Measurements from ENCODE around the gene EPG5. TPM values are rescaled to one million over a fixed set of nuclear protein-coding genes. Genes with fewer than 3 reads are reported as not detected.
"Not testable (repeated sequence)": the region's sequence is repeated elsewhere in the genome, so short reads cannot be mapped to it uniquely, and the experiment has no call there.

The EPG5 gene
- total RNA-seq, 1 donor from 2014 or later, result 34.0 TPM

GRCh38 chr18:45995461-45995860, 28.3 kb upstream of the EPG5 start:
- H3K79me2 ChIP-seq (ENCODE audit: low read depth), result no peaks in the 10 kb centered on the region
- no peaks in the 10 kb centered on the region for H3K9me3 ChIP-seq (ENCODE audit: low read depth)
- Mint-ChIP-seq H3K9me3 (no peaks in the 10 kb centered on the region), H3K4me3 (no peak overlapping the region), H3K27ac (no peak overlapping the region), H3K4me1 (no peaks in the 10 kb centered on the region), H3K27me3 (ENCODE audit: insufficient read depth, low read depth) (peaks cover 2% of the 10 kb centered on the region), H3K36me3 (no peaks in the 10 kb centered on the region)
- no peaks in the 10 kb centered on the region for H4K20me1 ChIP-seq (ENCODE audit: low read depth)
- no peaks in the 10 kb centered on the region for H3K27me3 ChIP-seq
- no peaks in the 10 kb centered on the region for H3F3A ChIP-seq (ENCODE audit: low read depth)
- no peaks in the 10 kb centered on the region for H3K36me3 ChIP-seq
- H3K27ac ChIP-seq, result no peak overlapping the region
- no peaks in the 10 kb centered on the region for H3K4me1 ChIP-seq
- no peak for TF ChIP-seq EZH2 (IDR thresholded peaks at IDR 0.05)
- TF ChIP-seq CTCF (IDR thresholded peaks at IDR 0.05), result no peak
- TF ChIP-seq EZH2phosphoT487 (IDR thresholded peaks at IDR 0.05), result no peak
- no peak overlapping the region for H2AFZ ChIP-seq (replicated peaks)
- H3K4me2 ChIP-seq, result no peak overlapping the region
- no peak overlapping the region for H3K4me3 ChIP-seq
- DNase-seq (ENCODE audit: low spot score), result no peak
- H3K9ac ChIP-seq, result no peak overlapping the region

DNA sequence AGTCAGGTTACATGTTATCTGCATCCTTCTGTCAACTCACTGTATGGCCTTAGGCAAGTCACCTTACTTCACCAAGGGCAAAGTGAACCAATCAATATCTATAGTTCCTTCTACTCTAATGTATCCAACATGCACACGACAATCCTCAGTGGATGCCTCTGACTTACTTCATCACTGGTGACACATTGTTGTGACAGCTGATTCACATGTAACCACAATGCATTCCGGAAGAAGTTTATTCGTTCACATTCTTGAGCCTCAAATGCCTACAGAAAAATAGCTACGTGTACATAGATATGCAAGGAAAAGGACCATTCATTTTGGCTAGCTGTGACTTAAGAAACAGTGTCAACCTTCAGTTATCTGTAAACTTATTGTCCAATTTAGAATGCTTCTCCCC, 26.3 kb upstream of the EPG5 start:
- H3F3A ChIP-seq (ENCODE audit: low read depth), result no peaks in the 10 kb centered on the region
- no peaks in the 10 kb centered on the region for H3K36me3 ChIP-seq
- no peak overlapping the region for H2AFZ ChIP-seq (replicated peaks)
- no peaks in the 10 kb centered on the region for H4K20me1 ChIP-seq (ENCODE audit: low read depth)
- H3K27me3 ChIP-seq, result no peaks in the 10 kb centered on the region
- Mint-ChIP-seq H3K27me3 (ENCODE audit: insufficient read depth, low read depth) (peaks cover 2% of the 10 kb centered on the region), H3K4me1 (no peaks in the 10 kb centered on the region), H3K4me3 (no peak overlapping the region), H3K36me3 (peaks cover 4% of the 10 kb centered on the region), H3K27ac (no peak overlapping the region), H3K9me3 (no peaks in the 10 kb centered on the region)
- TF ChIP-seq EZH2 (IDR thresholded peaks at IDR 0.05) (no peak), EZH2phosphoT487 (IDR thresholded peaks at IDR 0.05) (no peak), CTCF (IDR thresholded peaks at IDR 0.05) (no peak)
- DNase-seq (ENCODE audit: low spot score), result no peak
- H3K9me3 ChIP-seq (ENCODE audit: low read depth), result no peaks in the 10 kb centered on the region
- H3K79me2 ChIP-seq (ENCODE audit: low read depth), result no peaks in the 10 kb centered on the region
- H3K4me3 ChIP-seq, result no peak overlapping the region
- H3K4me1 ChIP-seq, result no peaks in the 10 kb centered on the region
- H3K9ac ChIP-seq, result no peak overlapping the region
- no peak overlapping the region for H3K4me2 ChIP-seq
- no peak overlapping the region for H3K27ac ChIP-seq

DNA sequence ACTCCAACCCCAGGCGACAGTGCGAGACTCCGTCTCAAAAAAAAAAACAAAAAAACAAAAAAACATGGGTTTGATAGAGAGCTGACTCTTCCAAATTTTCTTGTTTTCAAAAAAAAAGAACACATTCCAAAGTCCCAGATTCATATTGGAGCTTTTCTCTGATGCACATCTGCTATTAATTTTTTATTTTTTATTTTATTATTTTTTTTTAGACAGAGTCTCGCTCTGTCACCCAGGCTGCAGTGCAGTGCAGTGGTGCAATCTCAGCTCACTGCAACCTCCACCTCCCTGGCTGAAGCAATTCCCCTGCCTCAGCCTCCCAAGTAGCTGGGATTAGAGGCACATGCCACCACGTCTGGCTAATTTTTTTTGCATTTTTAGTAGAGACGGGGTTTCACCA, 25.4 kb upstream of the EPG5 start:
- H3K27ac Mint-ChIP-seq; DNase-seq (ENCODE audit: low spot score); H3K9me3 Mint-ChIP-seq; H4K20me1 ChIP-seq (ENCODE audit: low read depth); H3K9me3 ChIP-seq (ENCODE audit: low read depth); H3K36me3 Mint-ChIP-seq; H3K36me3 ChIP-seq; H3K4me1 ChIP-seq; H3K4me3 ChIP-seq; H3K27ac ChIP-seq; H3K4me2 ChIP-seq; H3F3A ChIP-seq (ENCODE audit: low read depth); H3K4me3 Mint-ChIP-seq; H3K27me3 Mint-ChIP-seq (ENCODE audit: insufficient read depth, low read depth); H3K27me3 ChIP-seq; H3K4me1 Mint-ChIP-seq; H2AFZ ChIP-seq (replicated peaks); H3K9ac ChIP-seq; H3K79me2 ChIP-seq (ENCODE audit: low read depth): not testable (repeated sequence)

DNA sequence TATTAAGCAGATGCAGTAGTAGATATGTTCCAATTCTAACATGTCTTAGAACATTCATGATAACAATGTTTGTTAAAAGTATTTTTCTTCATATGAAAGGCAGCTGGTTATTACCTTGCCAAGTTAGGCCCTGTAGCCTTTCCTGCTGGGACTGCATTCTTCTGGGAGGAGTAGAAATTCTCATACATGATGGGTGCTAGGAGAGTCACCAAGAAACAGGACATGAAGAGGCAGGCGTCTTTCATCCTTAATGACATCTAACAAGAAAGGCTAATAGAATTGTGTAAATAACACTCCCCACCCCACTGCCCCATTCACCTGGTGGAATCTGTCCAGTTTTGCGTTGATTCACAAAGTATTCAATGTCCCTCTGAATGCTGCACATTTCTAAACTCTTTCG, 24.7 kb upstream of the EPG5 start:
- Histone ChIP-seq H3K9me3 (ENCODE audit: low read depth) (no peaks in the 10 kb centered on the region), H3K27me3 (no peaks in the 10 kb centered on the region), H3K4me1 (no peaks in the 10 kb centered on the region), H3K4me3 (no peak overlapping the region), H3K79me2 (ENCODE audit: low read depth) (no peaks in the 10 kb centered on the region), H3K36me3 (no peaks in the 10 kb centered on the region), H4K20me1 (ENCODE audit: low read depth) (no peaks in the 10 kb centered on the region), H3F3A (ENCODE audit: low read depth) (no peaks in the 10 kb centered on the region), H3K4me2 (no peak overlapping the region), H2AFZ (replicated peaks) (no peak overlapping the region), H3K9ac (no peak overlapping the region), H3K27ac (no peak overlapping the region)
- no peak for DNase-seq (ENCODE audit: low spot score)
- Mint-ChIP-seq H3K9me3 (no peaks in the 10 kb centered on the region), H3K4me3 (no peak overlapping the region), H3K27me3 (ENCODE audit: insufficient read depth, low read depth) (peaks cover 2% of the 10 kb centered on the region), H3K36me3 (peaks cover 8% of the 10 kb centered on the region), H3K27ac (no peak overlapping the region), H3K4me1 (no peaks in the 10 kb centered on the region)
- TF ChIP-seq EZH2phosphoT487 (IDR thresholded peaks at IDR 0.05) (no peak), EZH2 (IDR thresholded peaks at IDR 0.05) (no peak), CTCF (IDR thresholded peaks at IDR 0.05) (no peak)

All from neural progenitor cell (in vitro differentiated cells).